HG02642 (cell line): Measurements from ENCODE around the gene TP63.
"Not testable (repeated sequence)": the region's sequence is repeated elsewhere in the genome, so short reads cannot be mapped to it uniquely, and the experiment has no call there.

Source experiments
- ATAC-seq: cut with Tn5 transposase; IDR thresholded peaks from one replicate; pipeline ENCODE4 v1.9.1; 2021; ENCODE audit warnings: mild to moderate bottlenecking; ENCODE audit not compliant: unreplicated experiment, poor library complexity

TP63 gene

DNA sequence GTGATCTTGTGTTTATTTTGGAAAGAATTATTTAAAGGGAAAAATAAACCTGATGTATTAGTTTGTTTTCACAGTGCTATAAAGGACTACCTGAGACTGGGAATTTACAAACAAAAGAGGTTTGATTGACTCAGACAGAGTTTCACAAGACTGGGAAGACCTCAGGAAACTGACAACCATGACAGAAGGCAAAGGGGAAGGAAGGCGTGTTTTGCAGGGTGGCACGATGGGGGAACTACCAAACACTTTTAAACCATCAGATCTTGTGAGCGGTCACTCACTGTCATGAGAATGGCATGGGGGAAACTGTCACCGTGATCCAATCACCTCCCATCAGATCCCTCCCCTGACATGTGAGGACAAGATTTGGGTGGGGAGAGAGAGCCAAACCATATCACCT lies 87.0 kb downstream of the TP63 start:
- ATAC-seq = no peak

DNA sequence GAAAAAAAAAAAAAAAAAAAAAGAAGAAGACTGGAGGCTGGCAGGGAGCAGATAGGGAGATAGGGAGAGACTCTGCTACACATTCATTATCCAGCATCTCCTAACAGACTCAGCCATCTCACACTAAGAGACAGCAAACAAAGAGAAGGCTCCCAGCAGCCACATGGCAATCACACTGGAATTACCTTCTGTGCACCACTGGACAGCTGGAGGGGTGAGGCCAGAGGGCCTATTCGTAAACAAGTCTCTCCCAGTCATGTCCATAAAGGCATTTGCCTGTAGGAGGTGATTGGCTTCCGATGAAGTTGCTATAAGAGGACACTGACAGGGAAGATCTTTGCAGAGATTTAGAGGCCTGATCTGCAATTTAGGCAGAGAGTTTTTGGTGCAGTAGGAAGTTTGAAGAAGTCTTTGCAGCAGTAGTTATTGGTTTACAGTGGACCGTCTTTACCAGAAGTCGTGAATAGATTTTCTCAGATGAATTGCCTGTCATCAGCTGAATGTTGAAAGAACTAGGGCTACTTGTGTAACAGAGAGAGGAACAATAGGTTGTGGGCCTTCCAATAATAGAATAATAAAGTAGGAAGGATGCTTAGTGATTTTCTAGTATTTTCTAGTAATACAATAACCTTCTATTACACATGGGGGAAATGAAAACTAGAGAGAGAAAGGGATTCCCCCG lies 89.7 kb downstream of the TP63 start:
- no peak for ATAC-seq

DNA sequence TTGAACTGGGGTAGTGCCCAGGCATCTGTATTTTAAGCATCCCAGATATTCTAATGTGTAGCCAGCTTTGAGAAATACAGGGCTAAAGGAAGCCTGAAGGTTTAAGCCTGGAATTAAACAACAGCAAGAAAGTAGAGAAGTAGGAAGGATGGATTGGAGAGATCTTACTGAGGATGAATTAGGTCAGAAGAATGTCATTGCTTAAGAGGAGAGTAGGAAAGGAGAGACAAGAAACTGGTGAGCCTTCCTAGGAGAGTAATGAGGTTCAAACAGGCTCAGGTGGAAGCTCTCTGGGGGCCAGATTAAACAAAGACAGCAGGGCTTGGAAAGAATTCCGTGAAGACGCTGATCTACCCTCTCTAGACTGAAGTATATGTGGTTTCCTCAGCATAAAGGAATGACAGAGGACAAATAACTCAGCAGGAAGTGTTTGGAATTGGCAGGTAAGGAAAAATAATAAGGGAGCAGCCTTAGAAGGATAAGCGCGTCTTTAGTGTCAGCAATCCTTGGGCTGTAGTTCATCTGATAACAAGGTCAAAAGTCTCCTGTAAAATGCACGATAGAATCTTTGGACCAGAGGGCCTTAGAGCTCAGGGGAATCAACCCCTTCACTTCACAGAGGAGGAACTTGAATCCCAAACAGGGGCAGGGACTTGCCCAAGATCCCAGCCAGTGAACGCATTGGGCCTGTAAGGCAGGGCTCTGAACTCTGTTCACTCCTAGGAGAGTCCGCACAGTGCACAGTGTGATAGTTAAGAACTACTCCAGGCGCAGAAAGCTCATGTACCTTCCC lies 90.9 kb downstream of the TP63 start:
- ATAC-seq = no peak

DNA sequence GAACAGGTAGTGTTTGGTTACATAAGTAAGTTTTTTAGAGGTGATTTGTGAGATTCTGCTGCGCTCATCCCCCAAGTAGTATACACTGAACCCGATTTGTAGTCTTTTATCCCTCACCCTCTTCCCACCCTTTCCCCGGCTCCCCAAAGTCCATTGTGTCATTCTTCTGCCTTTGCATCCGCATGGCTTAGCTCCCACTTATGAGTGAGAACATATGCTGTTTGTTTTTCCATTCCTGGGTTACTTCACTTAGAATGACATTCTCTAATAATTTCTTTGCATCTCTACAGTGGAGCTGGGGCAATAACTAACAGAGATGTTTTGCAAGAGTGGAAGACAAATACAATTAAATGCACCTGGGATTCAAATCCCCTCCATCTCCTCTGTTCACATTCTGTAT lies 93.2 kb downstream of the TP63 start:
- no peak for ATAC-seq

DNA sequence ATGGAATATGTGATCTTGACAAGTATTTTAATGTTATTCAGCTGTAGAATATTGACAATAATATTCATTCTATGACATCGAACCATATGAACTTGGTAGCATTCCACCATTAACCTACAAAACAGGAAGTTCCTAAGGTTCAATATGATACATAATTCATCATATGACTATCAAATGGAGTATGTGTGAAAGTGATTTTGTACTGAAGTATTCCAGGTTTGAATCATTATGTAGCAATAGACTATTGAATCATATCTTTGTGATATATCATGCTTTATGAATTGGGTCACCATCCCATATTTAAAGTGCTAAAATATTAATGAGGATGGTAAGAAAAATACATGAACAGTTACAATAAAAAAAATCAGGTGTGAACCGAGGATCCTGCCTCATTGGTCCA lies 95.1 kb downstream of the TP63 start:
- ATAC-seq = no peak

DNA sequence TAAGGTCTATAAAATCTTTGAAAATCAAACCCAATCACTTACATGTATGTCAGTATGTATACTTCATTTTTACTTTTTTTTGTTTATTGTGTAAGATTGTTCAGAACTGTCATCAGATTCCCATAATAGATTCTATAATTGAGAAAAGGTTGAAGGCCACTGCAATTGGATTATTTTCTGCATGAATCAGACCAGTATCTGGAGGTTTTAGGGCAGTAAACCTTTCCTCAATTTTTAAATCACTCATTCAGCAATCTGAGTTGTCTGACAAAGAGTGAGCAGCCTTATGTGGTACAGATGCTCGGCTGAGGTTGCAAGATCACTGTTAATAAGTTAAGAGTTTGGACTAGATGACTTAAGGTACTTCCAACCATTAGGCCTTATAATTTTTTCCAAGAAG lies 96.0 kb downstream of the TP63 start:
- no peak for ATAC-seq

DNA sequence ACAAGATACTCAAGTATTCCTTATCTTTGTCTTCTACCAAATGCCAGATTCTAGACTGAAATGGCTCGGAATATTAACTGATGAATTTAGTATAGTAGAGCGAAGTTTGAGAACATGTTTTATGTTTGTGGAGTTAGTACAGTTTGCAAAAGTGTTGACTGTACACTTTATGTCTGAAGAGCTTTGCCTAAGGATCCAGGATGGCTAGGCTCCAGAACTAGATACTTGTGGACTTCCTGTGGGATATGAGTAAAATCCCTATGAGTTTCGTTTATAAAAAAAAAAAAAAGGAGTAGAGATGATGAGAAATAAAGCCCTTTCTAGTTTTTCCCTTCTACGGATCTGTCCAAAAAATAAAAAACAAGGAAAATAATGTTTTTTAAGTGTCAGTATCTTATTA lies 96.7 kb downstream of the TP63 start:
- ATAC-seq = no peak

DNA sequence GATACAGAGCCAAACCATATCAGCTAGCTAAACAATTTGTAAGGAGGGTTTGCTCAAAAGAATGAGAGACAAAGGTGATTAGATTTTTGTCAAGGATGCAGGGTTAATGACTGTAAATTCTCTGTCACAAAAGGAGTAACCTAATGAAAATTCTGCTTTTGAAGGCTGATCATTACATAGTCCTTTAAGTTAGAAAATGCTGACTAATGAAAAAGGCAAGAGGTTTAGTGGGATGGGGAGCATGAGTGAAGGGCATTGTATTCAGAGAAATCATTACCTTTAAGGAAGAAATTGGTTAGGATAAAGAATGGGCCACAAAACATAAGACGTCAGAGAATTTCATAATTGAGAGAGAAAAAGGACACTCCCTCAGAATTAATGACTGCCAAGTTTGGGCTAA lies 97.7 kb downstream of the TP63 start:
- no peak for ATAC-seq

DNA sequence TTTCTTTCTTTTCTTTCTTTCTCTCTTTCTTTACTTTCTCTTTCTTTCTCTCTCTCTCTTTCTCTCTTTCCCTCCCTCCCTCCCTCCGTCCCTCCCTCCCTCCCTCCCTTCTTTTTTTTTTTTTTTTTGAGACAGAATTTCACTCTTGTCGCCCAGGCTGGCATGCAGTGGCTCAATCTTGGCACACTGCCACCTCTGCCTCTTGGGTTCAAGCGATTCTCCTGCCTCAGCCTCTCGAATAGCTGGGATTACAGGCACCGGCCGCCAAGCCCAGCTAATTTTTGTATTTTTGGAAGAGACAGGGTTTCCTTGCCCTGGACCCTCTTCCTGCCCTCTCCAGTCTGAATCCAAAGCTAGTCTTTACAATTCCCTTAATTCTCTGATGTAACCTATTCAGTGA lies 102.9 kb downstream of the TP63 start:
- no peak for ATAC-seq

DNA sequence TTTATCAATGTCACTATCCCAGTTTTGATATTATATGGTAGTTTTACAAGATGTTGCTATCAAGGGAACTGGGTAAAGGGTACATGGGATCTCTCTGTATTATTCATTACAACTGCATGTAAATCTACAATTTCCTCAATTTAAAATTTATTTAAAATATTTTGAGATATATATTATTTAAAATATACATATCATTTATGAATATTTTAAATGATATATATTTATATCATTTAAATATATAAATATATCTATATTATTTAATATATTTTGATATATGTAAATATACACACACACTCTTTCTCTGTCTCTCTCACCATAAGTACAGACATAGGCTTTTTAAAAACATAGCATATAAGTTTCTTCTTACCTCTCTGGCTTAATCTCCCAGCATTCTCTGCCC lies 104.7 kb downstream of the TP63 start:
- ATAC-seq = no peak

DNA sequence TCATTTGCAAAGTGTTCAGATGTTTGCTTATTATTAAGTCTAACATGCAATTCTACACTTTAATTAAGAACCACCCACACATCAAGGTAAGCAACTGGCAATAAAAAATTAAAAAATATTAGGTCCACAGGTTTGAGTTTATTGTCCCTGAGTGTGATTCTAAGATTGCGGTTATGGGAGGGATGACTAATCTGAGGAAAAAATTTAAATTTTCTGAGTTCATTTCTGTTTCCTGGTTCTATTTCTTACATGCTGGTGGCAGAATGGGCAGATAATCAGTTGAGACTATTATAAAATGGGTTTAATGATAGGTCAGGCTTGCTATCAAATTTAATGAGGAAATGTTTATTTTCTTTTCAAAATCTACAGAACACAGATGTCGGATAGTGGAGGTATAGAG lies 105.9 kb downstream of the TP63 start:
- no peak for ATAC-seq

DNA sequence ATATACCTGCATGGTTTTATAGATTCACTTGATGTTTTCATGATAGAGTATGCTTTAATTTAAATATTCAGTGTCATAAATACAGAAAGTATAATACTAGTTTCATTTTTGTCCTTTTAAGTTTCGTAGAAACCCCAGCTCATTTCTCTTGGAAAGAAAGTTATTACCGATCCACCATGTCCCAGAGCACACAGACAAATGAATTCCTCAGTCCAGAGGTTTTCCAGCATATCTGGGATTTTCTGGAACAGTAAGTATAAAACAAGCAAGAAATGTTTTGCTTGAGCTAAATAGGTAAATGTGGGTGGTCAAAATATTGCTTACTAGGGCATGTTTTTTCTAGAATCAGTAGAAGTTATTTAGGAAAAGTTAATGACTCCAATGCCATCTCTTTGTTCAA lies 106.4 kb downstream of the TP63 start:
- ATAC-seq = no peak

DNA sequence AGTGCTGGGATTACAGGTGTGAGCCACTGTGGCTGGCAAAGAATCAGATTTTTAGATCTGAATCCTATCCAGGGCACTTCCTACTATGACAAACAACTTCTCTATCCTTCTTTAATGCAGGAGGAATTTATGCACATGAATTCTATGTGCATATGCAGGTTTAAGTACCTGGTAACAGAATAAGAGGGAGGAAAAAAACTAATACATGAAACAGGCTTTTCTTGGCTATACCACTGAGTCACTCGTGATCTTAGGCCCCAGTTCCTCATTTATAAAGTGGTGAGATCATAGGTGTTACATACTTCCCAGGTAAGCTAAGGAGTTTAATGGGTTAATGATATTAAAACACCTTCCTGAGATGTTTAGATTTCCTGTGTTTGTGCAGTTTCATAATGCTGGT lies 108.2 kb downstream of the TP63 start:
- ATAC-seq = no peak

DNA sequence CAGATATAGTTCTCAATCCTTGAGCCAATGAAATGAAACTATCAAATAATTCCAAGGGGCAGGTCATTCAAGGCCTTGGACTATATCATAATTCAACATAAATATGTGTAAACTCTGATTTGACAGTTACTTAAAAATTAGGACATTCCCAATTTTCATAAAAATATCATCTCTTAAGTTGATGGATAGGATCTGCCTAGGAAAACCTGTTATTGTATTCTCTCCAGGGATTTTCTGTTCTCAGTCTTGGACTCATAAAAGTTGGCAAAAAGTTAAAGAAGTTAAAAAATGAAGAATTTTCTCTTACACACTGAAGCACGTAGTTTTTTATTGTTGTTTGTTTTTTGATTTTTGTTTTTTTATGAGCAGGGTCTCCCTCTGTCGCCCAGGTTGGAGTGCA lies 109.0 kb downstream of the TP63 start:
- no peak for ATAC-seq

DNA sequence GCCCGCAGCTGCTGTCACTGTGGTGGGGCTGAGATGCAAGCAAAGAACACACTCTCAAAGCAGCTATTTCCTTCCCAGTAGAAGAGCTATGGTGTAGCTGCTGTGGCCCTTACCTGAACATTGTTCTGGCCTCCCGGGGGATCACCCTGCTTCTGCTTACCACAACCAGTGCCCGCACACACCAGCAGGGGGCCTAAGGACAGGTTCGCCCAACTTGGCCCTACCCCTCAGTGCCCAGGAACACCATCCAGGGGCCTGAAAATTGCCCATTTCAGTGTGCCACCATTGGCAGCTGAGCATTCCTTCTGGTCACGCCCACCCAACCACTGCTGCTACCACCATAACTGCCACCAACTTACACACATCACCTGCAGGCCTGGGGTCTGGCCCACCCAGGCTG lies 113.0 kb downstream of the TP63 start:
- ATAC-seq = no peak

DNA sequence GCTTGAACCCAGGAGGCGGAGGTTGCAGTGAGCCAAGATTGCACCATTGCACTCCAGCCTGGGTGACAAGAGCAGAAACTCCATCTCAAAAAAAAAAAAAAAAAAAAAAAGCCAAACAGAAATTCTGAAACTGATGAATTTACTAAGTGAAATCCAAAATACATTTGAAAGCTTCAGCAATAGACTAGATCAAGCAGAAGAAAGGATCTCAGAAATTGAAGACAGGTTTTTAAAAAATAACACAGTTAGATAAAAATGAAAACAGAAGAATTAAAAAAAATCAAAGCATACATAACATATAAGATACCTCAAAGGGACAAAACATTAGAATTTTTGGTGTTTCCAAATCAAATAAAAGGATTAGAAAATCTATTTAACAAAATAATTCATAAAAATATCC lies 114.4 kb downstream of the TP63 start:
- ATAC-seq = no peak

DNA sequence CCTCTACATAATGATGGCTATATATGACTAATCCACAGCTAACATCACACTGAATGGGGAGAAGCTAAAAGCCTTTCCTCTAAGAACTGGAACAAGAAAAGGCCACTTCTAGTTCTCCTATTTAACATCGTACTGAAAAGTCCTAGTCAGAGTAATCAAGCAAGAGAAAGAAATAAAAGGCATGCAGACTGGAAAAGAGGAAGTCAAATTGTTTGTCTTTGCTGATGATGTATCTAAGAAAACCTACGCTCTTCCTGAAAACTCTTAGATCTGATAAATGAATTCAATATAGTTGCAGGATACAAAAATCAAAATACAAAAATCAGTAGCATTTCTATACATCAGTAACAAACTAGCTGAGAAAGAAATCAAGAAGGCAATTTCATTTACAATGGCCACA lies 116.9 kb downstream of the TP63 start:
- no peak for ATAC-seq

DNA sequence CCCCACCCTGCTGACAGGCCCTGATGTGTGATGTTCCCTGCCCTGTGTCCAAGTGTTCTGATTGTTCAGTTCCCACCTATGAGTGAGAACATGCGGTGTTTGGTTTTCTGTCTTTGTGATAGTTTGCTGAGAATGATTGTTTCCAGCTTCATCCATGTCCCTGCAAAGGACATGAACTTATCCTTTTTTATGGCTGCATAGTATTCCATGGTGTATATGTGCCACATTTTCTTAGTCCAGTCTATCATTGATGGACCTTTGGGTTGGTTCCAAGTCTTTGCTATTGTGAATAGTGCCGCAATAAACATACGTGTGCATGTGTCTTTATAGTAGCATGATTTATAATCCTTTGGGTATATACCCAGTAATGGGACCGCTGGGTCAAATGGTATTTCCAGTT lies 119.8 kb downstream of the TP63 start:
- ATAC-seq = not testable (repeated sequence)

DNA sequence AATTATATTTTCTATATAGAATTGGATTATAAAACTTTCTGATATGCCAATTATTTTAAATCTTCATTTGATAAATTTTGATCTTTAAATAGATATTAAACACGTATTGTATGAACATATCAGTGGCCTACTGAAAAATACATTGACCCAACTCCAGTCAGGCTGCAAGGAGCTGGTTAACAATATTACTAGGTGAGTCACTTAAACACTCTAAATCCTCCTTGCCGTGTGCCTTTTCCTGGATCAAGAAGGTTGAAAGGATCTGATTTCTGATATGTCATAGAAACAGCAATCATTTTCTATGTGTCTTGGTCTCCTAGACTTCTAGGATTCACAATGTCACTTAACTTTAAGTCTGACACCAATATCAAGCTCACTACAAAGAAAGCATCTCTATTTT lies 123.2 kb downstream of the TP63 start:
- ATAC-seq = no peak

DNA sequence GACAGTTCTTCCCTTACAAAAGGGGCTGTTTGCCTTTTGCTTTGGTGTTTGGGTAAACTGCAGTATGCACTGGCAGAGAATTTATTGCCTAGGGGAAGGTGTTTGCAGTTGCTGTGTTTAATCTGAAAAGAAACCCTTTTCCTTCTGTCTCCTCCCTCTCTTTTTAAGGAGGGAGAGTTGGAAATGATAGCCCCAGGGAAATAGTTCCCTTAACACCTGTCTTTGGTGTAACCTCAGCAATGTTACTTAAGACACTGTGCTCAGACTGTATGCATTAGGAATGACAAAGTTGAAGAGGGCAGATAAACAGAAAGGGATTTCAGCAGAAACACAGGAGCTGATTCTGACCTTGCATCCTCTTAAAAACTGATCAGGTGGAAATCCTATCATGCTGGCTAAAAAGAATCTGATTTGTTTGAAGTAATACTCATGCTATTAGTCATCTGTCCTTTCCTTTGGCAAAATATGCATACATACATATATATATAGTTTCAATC lies 125.4 kb downstream of the TP63 start:
- ATAC-seq = no peak

DNA sequence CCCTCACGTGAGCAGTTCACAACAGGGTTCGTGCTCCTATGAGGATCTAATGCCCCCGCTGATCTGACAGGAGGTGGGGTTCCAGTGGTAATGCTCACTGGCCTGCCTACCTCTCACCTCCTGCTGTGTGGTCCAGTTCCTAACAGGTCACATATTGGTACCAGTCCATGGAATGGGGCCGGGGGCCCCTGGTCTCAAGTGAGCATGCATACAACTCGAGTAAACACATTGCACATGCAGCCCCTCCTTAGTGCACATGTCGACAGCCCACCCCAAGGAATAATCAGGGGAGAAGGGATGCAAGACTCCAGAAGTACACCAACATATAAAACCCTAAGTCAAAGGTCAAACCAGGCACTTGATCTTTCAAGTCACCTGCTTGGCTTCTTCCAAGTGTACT lies 127.0 kb downstream of the TP63 start:
- no peak for ATAC-seq

DNA sequence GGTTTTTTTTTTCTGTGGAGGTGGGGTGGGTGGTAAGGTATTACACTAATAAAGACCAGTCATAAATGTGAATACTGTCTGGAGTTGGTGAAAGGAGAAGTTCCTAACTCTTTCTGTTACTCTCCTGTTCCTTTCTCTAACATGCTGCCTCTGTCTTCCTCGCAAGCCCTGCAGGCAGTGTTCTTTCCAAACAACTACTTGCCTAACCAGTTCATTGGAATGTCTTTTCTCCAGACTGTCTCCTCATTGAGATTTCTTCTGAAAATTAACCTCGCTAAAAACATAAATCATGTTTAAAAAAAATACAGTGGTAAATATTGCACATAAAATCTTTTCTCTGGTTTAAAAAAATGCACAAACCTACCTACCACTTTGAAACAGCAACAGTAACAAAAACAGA lies 135.2 kb downstream of the TP63 start:
- no peak for ATAC-seq
